Lung (tissue), 12 donors: Measurements from ENCODE around the gene LNX1. TPM values are rescaled to one million over a fixed set of nuclear protein-coding genes. Genes with fewer than 3 reads are reported as not detected.

Experiments
- ATAC-seq: fragments of 200-7000 bp; cut with Tn5 transposase; one replicate; pipeline ENCODE4 v1.9.1; 2020; ENCODE audit warnings: moderate number of reproducible peaks; ENCODE audit not compliant: insufficient read depth, low FRiP score
- DNase-seq, 3 donors: peaks; one replicate each; pipeline ENCODE4 v3.0.0-alpha.2; 2013 to 2017
- H3K27ac ChIP-seq, 2 donors: one replicate each; pipeline ENCODE4 v1.5.1; 2013; ENCODE audit warnings: mild to moderate bottlenecking in 2 of 2, moderate library complexity in 2 of 2, control low read depth in 1 of 2, inconsistent platforms in 1 of 2, low read depth in 1 of 2, low read length in 1 of 2
- H3K27me3 ChIP-seq, 3 donors: one replicate each; pipeline ENCODE4 v1.5.1; 2013; ENCODE audit warnings: low read length in 2 of 3; ENCODE audit not compliant: control insufficient read depth in 3 of 3, insufficient read depth in 3 of 3
- H3K36me3 ChIP-seq, 4 donors: one replicate each; pipeline ENCODE4 v1.5.1; 2013; ENCODE audit warnings: low read length in 4 of 4, mild to moderate bottlenecking in 1 of 4, moderate library complexity in 1 of 4; ENCODE audit not compliant: control insufficient read depth in 4 of 4, insufficient read depth in 4 of 4
- H3K4me1 ChIP-seq, 5 donors: one replicate each; pipeline ENCODE4 v1.5.1; 2013; ENCODE audit warnings: low read length in 5 of 5, mild to moderate bottlenecking in 2 of 5, moderate library complexity in 1 of 5; ENCODE audit not compliant: control insufficient read depth in 5 of 5, insufficient read depth in 5 of 5
- H3K4me3 ChIP-seq: one replicate; pipeline ENCODE4 v1.5.1; 2013; ENCODE audit warnings: mild to moderate bottlenecking, control low read depth, moderate library complexity
- H3K9ac ChIP-seq, 2 donors: one replicate each; pipeline ENCODE4 v1.5.1; 2013; ENCODE audit warnings: low read length in 2 of 2, control low read depth in 1 of 2; ENCODE audit not compliant: insufficient read depth in 1 of 2
- H3K9me3 ChIP-seq, 4 donors: one replicate each; pipeline ENCODE4 v1.5.1; 2013; ENCODE audit warnings: low read length in 3 of 4, mild to moderate bottlenecking in 1 of 4, moderate library complexity in 1 of 4; ENCODE audit not compliant: control insufficient read depth in 4 of 4, insufficient read depth in 3 of 4
- CTCF ChIP-seq: IDR thresholded peaks from 2 replicates; pipeline ENCODE4 v1.5.1; 2012; ENCODE audit warnings: mild to moderate bottlenecking; ENCODE audit errors: control extremely low read depth, extremely low read depth
- WGBS, 2 donors: extraction: QIAGEN DNeasy Blood & Tissue Kit; methylation state at CpG; one replicate each; pipeline ENCODE4 v1.1.7; 2013; 5-methylcytosine and 5-hydroxymethylcytosine counted together
- polyA plus RNA-seq, 2 donors: library from polyadenylated mRNA; stranded (reverse); fragments of 200-250 nt; gene quantifications; one replicate each; pipeline ENCODE4 v1.2.1, GENCODE V29; 2013
- total RNA-seq, 2 donors: library from RNA; depleted of rRNA in 1 of 2; stranded (reverse); fragments of >200 nt in 1 of 2; gene quantifications; one replicate each; pipeline ENCODE4 v1.2.1, GENCODE V29; 2014 to 2021
- donor health status: control.
- donor health status: control.
- donor health status: Bipolar disorder and iron deficiency.
- donor health status: healthy.
- donor health status: DM: yes; HTN: yes; CAD: no.

Gene LNX1
- total and polyA plus RNA-seq, 4 donors, result 1.4 to 5.2 (median 3.2) TPM

DNA sequence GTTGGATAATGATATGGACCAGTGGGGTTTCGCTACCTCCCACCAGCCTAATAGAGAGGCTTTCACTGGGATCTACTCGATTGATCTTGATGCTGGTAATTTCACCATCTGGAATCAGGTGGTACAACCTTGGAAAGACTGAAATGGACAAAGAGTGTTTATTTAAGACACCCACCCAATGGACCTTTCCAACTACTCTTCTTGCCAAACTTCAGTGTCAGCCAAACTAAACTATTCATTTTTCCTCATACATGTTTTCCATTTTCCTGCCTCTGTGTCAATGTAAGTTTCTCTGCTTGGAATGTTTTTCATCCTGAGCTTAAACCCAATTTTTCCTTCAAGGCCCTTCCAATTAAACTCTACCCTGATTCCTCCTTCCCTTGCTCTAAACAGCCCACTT lies 92.6 kb downstream of the LNX1 start:
- Histone ChIP-seq H3K27ac (no peak overlapping the region), H3K27me3 (no peaks in the 10 kb centered on the region), H3K4me1 (peaks cover 0 to 22% (median 6%) of the 10 kb centered on the region in 5 donors), H3K9me3 (no peaks in the 10 kb centered on the region), H3K4me3 (no peak overlapping the region), H3K36me3 (no peaks in the 10 kb centered on the region), H3K9ac (no peak overlapping the region)
- ATAC-seq (no peak), DNase-seq (no peak)
- 91 to 94% methylated on average over 2 of the region's 2 CpGs for WGBS, 2 donors
- TF ChIP-seq CTCF, result no peak

DNA sequence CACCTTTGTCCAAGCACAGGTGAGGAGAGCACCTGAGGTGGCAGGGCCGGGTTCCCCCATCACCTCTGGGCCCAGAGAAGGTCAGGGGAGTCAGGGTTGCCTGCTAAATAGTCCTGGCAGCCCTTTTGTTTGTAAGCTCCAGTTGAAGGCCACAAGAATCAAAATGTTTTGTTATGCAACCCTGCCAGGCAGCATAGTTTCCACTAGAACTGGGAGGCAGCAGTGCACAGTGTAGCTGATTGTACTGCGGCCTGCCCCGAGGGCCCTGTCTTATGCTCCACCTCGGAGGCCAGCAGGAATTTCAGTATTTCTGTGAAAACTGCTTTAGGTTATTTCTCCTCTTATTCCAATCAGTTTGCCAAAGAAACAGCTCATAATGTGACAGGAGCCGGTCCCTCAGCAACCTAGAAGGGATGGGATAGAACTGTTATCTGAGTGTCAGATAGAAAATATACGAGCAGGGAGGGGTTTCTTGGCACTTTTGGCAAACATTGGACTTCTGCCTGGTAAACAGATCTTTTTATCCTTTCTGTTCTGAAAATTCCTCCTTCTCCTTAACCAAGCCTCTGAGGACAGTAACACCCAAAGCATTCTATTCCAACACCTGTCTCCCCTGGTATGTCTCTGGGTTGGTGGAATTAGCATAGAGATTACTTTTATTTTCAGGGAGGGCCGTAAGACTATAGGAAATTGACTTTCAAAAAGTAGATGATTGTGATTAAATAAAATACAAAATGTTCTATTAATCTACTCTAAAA lies 93.6 kb downstream of the LNX1 start:
- H3K9me3 ChIP-seq, result no peaks in the 10 kb centered on the region
- H3K36me3 ChIP-seq, result no peaks in the 10 kb centered on the region
- no peak for ATAC-seq
- peak; percentile 47 to 85 (median 76) for DNase-seq
- no peak for TF ChIP-seq CTCF
- H3K27me3 ChIP-seq, result no peaks in the 10 kb centered on the region
- peak overlapping the region in 1 of 2 donors; percentile 66 for H3K9ac ChIP-seq
- 81 to 87% methylated on average over 7 of the region's 7 CpGs for WGBS, 2 donors
- H3K4me1 ChIP-seq, result peaks cover 0 to 22% (median 6%) of the 10 kb centered on the region in 5 donors
- no peak overlapping the region for H3K4me3 ChIP-seq
- no peak overlapping the region for H3K27ac ChIP-seq

- ATAC-seq (no peak), DNase-seq (no peak)
- TF ChIP-seq CTCF, result no peak
- no peak overlapping the region for H3K9ac ChIP-seq
- no peak overlapping the region for H3K27ac ChIP-seq
- no peak overlapping the region for H3K4me3 ChIP-seq
- no peaks in the 10 kb centered on the region for H3K9me3 ChIP-seq
- H3K27me3 ChIP-seq, result no peaks in the 10 kb centered on the region
- 85 to 95% methylated on average over 6 of the region's 6 CpGs for WGBS, 2 donors
- H3K4me1 ChIP-seq, result peaks cover 0 to 33% (median 6%) of the 10 kb centered on the region in 5 donors
- no peaks in the 10 kb centered on the region for H3K36me3 ChIP-seq
These were observed 96.4 kb downstream of the LNX1 start for GRCh38 chr4:53494851-53495250.
